T-helper 2 cell treated with Interferon-gamma antibody and Interleukin-4, amounts not matched to agents 5 μg/mL and 100 μg/mL, for 36 hours (primary cell): Measurements from ENCODE around the gene TLL2.

Source experiments
- DNase-seq: peaks from one replicate; pipeline ENCODE4 v3.0.0; 2021; ENCODE audit warnings: low spot score
- H3K27ac Mint-ChIP-seq: one replicate; pipeline ENCODE4 v1.8.0; 2021; ENCODE audit warnings: mild to moderate bottlenecking, mixed read lengths
- H3K27me3 Mint-ChIP-seq: one replicate; pipeline ENCODE4 v1.8.0; 2021; ENCODE audit warnings: low read depth, mixed read lengths
- H3K36me3 Mint-ChIP-seq: one replicate; pipeline ENCODE4 v1.8.0; 2021; ENCODE audit warnings: low read depth, mixed read lengths
- H3K4me1 Mint-ChIP-seq: one replicate; pipeline ENCODE4 v1.8.0; 2021; ENCODE audit warnings: low read depth, mixed read lengths
- H3K4me3 Mint-ChIP-seq: one replicate; pipeline ENCODE4 v1.8.0; 2022; ENCODE audit warnings: mild to moderate bottlenecking, moderate library complexity, mixed read lengths
- H3K9me3 Mint-ChIP-seq: one replicate; pipeline ENCODE4 v1.8.0; 2021; ENCODE audit warnings: mixed read lengths

TLL2 gene

GRCh38 chr10:96395931-96396877 lies 117.5 kb downstream of the TLL2 start:
- no peak overlapping the region for H3K27ac Mint-ChIP-seq
- H3K9me3 Mint-ChIP-seq, result no peaks in the 10 kb centered on the region
- no peaks in the 10 kb centered on the region for H3K36me3 Mint-ChIP-seq
- H3K4me3 Mint-ChIP-seq, result no peak overlapping the region
- DNase-seq, result peak; percentile 33
- H3K4me1 Mint-ChIP-seq, result no peaks in the 10 kb centered on the region
- H3K27me3 Mint-ChIP-seq, result peaks cover 39% of the 10 kb centered on the region

- Mint-ChIP-seq H3K4me1 (no peaks in the 10 kb centered on the region), H3K27me3 (peaks cover 20% of the 10 kb centered on the region), H3K4me3 (no peak overlapping the region), H3K9me3 (no peaks in the 10 kb centered on the region), H3K36me3 (no peaks in the 10 kb centered on the region), H3K27ac (no peak overlapping the region)
- DNase-seq, result no peak
Measured at GRCh38 chr10:96390460-96390864, 123.3 kb downstream of the TLL2 start.

DNA sequence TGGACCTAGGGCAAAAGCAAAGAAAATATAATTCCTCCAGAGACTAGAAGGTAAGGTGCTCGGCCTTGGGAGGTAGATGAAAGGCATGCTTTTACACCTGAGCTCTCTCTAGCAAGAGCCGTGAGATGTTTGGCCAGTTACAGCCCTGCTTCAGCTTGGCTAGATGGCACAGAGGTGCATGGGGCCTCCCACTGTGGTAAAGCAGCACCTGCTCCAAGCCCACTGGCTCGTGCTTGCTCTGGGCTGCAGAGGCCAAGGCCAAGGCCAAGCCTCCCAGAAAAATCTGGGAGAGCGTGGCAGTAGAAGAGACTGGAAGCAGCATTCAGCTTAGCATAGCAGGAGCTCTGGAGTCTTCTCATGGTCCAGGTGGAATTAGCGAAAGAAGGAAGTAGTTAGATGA lies 123.9 kb downstream of the TLL2 start:
- H3K4me3 Mint-ChIP-seq, result no peak overlapping the region
- H3K27me3 Mint-ChIP-seq, result peaks cover 16% of the 10 kb centered on the region
- no peak for DNase-seq
- no peaks in the 10 kb centered on the region for H3K36me3 Mint-ChIP-seq
- no peak overlapping the region for H3K27ac Mint-ChIP-seq
- no peaks in the 10 kb centered on the region for H3K4me1 Mint-ChIP-seq
- H3K9me3 Mint-ChIP-seq, result no peaks in the 10 kb centered on the region

GRCh38 chr10:96387601-96388000 lies 126.1 kb downstream of the TLL2 start:
- H3K4me3 Mint-ChIP-seq, result no peak overlapping the region
- no peak overlapping the region for H3K27ac Mint-ChIP-seq
- no peaks in the 10 kb centered on the region for H3K9me3 Mint-ChIP-seq
- H3K36me3 Mint-ChIP-seq, result no peaks in the 10 kb centered on the region
- peaks cover 6% of the 10 kb centered on the region for H3K27me3 Mint-ChIP-seq
- DNase-seq, result no peak
- no peaks in the 10 kb centered on the region for H3K4me1 Mint-ChIP-seq

DNA sequence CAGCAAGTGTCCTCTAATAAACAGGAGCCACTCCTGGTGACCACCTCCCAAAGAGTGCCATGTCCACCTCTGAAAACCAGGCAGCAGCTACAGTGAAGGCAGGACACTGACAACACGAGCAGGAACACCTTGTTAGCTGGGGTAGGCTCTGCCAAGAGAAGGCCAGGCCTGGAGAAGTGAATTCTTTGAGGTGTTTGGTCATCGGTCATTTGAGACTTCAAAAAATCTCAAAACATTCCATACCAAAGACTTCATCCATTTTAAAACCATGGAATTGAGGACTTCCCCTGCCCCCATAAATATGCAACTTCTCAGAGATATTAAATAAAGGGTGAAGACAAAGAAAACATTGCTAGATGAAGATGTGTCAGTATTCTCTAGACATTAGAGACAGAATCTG lies 126.6 kb downstream of the TLL2 start:
- peaks cover 6% of the 10 kb centered on the region for H3K27me3 Mint-ChIP-seq
- H3K36me3 Mint-ChIP-seq, result no peaks in the 10 kb centered on the region

DNA sequence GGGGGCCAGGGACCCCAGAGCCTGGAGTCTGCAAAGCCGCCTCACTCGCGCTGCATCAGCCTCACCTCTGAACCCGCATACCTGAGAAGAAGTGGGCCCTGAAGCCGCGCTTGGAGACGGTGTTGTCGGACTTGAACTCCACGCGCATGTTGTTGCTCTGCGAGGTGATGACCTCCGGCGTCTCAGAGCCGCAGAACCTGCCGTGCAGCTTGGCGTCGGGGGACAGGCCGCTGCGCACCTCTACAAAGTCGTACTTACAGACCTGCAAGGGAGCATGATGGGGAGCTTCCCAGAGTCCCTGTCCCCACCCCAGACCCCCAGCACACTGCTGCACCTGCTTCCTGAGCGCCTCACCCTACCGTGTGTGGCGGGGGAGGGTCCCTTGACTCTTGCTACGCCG lies 129.2 kb downstream of the TLL2 start:
- Mint-ChIP-seq H3K36me3 (no peaks in the 10 kb centered on the region), H3K27me3 (peaks cover 4% of the 10 kb centered on the region), H3K4me1 (no peaks in the 10 kb centered on the region), H3K9me3 (no peaks in the 10 kb centered on the region), H3K4me3 (no peak overlapping the region), H3K27ac (no peak overlapping the region)
- no peak for DNase-seq

More for the DNA sequence above, 126.6 kb downstream of the TLL2 start:
- Mint-ChIP-seq H3K4me3 (no peak overlapping the region), H3K4me1 (no peaks in the 10 kb centered on the region), H3K9me3 (no peaks in the 10 kb centered on the region), H3K27ac (no peak overlapping the region)
- no peak for DNase-seq

DNA sequence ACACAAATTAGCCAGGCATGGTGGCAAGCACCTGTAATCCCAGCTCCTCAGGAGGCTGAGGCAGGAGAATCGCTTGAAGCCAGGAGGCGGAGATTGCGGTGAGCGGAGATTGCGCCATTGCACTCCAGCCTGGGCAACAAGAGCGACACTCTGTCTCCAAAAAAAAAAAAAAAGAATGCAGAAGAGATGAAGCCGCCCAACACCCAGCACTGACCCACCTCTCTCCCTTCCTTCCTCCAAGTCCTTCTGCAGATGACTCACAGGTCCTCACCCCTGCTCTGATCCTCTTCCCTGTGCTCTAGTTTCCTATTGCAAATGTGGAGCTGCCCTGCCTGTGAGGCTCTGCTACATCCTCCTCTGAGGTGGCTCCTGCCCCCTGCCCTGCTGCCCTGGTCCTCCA lies 132.9 kb downstream of the TLL2 start:
- no peaks in the 10 kb centered on the region for H3K27me3 Mint-ChIP-seq
- H3K4me3 Mint-ChIP-seq, result no peak overlapping the region
- no peaks in the 10 kb centered on the region for H3K4me1 Mint-ChIP-seq
- no peak for DNase-seq
- no peaks in the 10 kb centered on the region for H3K9me3 Mint-ChIP-seq
- no peaks in the 10 kb centered on the region for H3K36me3 Mint-ChIP-seq
- no peak overlapping the region for H3K27ac Mint-ChIP-seq

GRCh38 chr10:96379758-96380157 lies 134.0 kb downstream of the TLL2 start:
- no peak overlapping the region for H3K4me3 Mint-ChIP-seq
- H3K4me1 Mint-ChIP-seq, result peaks cover 3% of the 10 kb centered on the region
- H3K9me3 Mint-ChIP-seq, result no peaks in the 10 kb centered on the region

DNA sequence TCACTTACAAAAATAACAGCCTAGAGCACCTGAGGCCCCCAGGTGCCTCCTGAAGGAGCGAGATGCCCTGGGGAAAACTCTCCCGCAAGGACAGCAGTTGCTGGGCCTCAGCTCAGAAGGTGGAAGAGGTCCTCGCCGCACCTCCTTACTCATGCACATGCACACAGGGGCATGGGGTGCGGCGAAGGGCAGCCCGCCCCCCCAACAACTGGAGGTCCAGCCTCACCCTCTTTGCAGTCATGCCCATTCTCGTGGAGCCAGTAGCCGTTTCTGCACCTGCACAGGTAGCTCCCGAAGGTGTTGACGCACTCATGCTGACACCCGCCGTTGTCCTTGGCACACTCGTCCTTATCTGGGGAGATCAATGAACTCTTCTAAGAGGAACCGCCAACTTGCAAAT lies 135.0 kb downstream of the TLL2 start:
- Mint-ChIP-seq H3K4me3 (no peak overlapping the region), H3K27ac (no peak overlapping the region), H3K27me3 (peaks cover 4% of the 10 kb centered on the region), H3K9me3 (no peaks in the 10 kb centered on the region), H3K36me3 (no peaks in the 10 kb centered on the region), H3K4me1 (peaks cover 6% of the 10 kb centered on the region)
- DNase-seq, result no peak

More at GRCh38 chr10:96379758-96380157, 134.0 kb downstream of the TLL2 start:
- Mint-ChIP-seq H3K27me3 (no peaks in the 10 kb centered on the region), H3K27ac (no peak overlapping the region), H3K36me3 (no peaks in the 10 kb centered on the region)
- DNase-seq, result no peak

GRCh38 chr10:96377816-96378294 lies 135.9 kb downstream of the TLL2 start:
- H3K9me3 Mint-ChIP-seq, result no peaks in the 10 kb centered on the region
- no peak overlapping the region for H3K4me3 Mint-ChIP-seq
- peaks cover 6% of the 10 kb centered on the region for H3K4me1 Mint-ChIP-seq
- no peak overlapping the region for H3K27ac Mint-ChIP-seq
- H3K36me3 Mint-ChIP-seq, result no peaks in the 10 kb centered on the region
- H3K27me3 Mint-ChIP-seq, result peaks cover 9% of the 10 kb centered on the region
- DNase-seq, result no peak

DNA sequence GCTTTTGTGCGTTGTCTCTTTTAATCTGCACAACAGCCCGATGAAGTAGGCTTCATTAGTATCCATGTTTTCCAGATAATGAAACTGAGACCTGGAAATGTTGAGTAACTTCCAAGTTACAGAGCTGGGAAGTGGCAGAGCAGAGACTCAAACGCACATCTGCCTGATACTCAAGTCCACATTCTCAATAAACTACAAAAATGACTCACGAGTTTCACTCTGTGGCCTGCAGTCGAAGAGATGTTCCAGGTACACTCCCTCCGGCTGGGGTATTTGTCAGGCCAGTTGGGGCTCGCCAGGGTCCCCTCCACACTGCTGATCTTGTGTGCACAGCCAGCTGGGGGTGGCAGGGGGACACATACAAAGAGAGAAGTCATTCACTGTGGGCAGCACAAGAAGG lies 137.2 kb downstream of the TLL2 start:
- no peak overlapping the region for H3K4me3 Mint-ChIP-seq

DNA sequence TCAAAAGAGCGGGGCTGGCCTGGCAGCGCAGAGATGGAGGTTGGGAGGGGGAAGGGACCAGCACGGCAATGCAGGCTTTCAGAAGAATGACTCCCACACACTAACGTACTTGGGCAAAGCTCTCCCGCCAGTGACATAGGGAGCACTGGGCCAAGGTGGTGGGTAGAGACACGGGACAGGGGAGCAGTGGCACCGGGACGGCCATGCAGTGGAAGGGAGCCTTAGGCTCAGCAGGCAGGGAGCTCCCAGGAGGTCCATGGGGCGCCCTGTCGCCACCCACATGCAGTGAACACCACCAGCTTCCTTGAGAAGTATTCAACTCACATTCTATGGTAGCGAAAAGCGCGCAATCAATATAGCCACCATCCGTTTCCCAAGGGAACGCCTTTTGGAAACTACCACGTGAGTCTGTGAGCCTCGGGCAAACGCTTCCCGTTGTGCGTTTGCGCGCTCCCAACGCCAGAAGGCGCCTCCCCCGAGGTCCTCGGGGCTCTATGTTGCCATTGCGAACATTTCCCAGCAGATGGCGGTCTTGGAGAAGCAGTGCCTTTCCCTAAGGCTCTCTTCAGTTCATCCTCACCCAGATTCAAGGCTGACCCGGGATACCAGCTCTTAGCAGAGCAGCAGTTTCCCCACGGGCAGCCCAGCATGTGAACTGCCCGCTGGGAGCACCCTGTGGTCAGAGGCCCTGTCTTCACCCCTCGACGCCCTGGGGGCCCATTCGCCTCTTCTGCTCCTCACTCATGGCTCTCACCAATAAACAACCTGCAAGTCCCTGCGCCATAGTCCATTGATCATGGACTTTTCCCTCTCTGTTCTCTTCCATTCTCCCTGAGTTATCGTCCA lies 138.5 kb downstream of the TLL2 start:
- peak overlapping the region; percentile 56 for H3K4me3 Mint-ChIP-seq
- no peak overlapping the region for H3K27ac Mint-ChIP-seq
- H3K4me1 Mint-ChIP-seq, result peaks cover 6% of the 10 kb centered on the region
- peaks cover 11% of the 10 kb centered on the region for H3K27me3 Mint-ChIP-seq
- peak; percentile 67 for DNase-seq
- no peaks in the 10 kb centered on the region for H3K36me3 Mint-ChIP-seq
- H3K9me3 Mint-ChIP-seq, result no peaks in the 10 kb centered on the region

More for the DNA sequence above, 137.2 kb downstream of the TLL2 start:
- H3K36me3 Mint-ChIP-seq, result no peaks in the 10 kb centered on the region
- H3K27me3 Mint-ChIP-seq, result peaks cover 11% of the 10 kb centered on the region
- H3K27ac Mint-ChIP-seq, result no peak overlapping the region
- DNase-seq, result no peak
- no peaks in the 10 kb centered on the region for H3K9me3 Mint-ChIP-seq
- peaks cover 6% of the 10 kb centered on the region for H3K4me1 Mint-ChIP-seq

GRCh38 chr10:96374639-96374984 lies 139.1 kb downstream of the TLL2 start:
- Mint-ChIP-seq H3K9me3 (no peaks in the 10 kb centered on the region), H3K4me1 (peaks cover 6% of the 10 kb centered on the region), H3K4me3 (peak overlapping the region; percentile 56), H3K27me3 (peaks cover 11% of the 10 kb centered on the region), H3K27ac (no peak overlapping the region), H3K36me3 (no peaks in the 10 kb centered on the region)
- DNase-seq, result no peak

DNA sequence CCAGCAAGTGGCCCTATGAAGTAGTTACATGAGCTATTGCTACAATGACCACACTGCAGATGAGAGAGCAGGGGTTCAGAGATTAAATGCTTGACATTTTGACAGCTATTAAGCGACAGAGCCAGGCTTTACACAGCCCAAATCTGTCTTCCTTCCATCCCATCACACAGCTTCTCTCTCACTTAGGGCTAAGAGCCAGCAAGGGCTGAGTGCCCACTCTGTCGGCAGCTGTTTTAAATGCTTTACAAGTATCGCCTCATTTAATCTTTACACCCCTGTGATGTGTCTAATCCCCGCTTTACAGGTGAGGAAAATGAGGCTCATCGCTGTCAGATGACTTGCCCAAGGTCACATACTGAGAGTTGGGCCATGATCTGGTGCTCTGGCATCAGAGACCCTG lies 139.7 kb downstream of the TLL2 start:
- H3K4me3 Mint-ChIP-seq, result peak overlapping the region; percentile 71
- H3K27ac Mint-ChIP-seq, result no peak overlapping the region
- H3K27me3 Mint-ChIP-seq, result peaks cover 11% of the 10 kb centered on the region
- no peak for DNase-seq
- H3K9me3 Mint-ChIP-seq, result no peaks in the 10 kb centered on the region
- no peaks in the 10 kb centered on the region for H3K36me3 Mint-ChIP-seq
- peaks cover 6% of the 10 kb centered on the region for H3K4me1 Mint-ChIP-seq
